Hindlimb muscle (tissue), 1 donor: ENCODE results near the gene STPG2. TPM values are rescaled to one million over a fixed set of nuclear protein-coding genes. Genes with fewer than 3 reads are reported as not detected.

Experiments used
- polyA plus RNA-seq: library from polyadenylated mRNA; unstranded; fragments of 120-200 nt; gene quantifications from one replicate; pipeline ENCODE4 v1.2.1, GENCODE V29; 2013; ENCODE audit not compliant: insufficient read length

The STPG2 gene
- polyA plus RNA-seq, 1 donor = not detected

Other genes with a start within 250 kb of the STPG2 start
- gene RAP1GDS1, start 117.9 kb upstream of the STPG2 start, polyA plus RNA-seq = 24.0 TPM